Tibial nerve (tissue), 3 donors: ENCODE data around the gene TAGLN2.

Experiments used
- CTCF ChIP-seq, 5 experiments: fragments of 200-600 bp in 3 of 5; fragments of 450-650 bp in 2 of 5; sonication (generic) in 3 of 5; IDR thresholded peaks; one replicate each; pipeline ENCODE4 v1.5.1; 2016 to 2019; ENCODE audit warnings: antibody characterized with exemption in 5 of 5, mild to moderate bottlenecking in 3 of 5, moderate library complexity in 2 of 5
- POLR2A ChIP-seq, 2 donors: fragments of 450-650 bp; IDR thresholded peaks; one replicate each; pipeline ENCODE4 v1.6.1; 2017; ENCODE audit warnings: antibody characterized with exemption in 2 of 2, mild to moderate bottlenecking in 2 of 2, moderate library complexity in 2 of 2

- no peak for TF ChIP-seq CTCF (IDR thresholded peaks at IDR 0.05)
- TF ChIP-seq POLR2A (IDR thresholded peaks at IDR 0.05): no peak
Measured at GRCh38 chr1:159961636-159962035, 36.3 kb upstream of the TAGLN2 start.
